GM12878 (cell line): ENCODE data around the gene ATP2C1. TPM values are rescaled to one million over a fixed set of nuclear protein-coding genes. Genes with fewer than 3 reads are reported as not detected.

Experiments
- ATAC-seq: fragments of 200-7000 bp; cut with Tn5 transposase; 3 replicates; pipeline ENCODE4 v1.9.1; 2020; ENCODE audit warnings: mild to moderate bottlenecking, moderate library complexity
- BruUV-seq: library from RNA; stranded (reverse); fragments of 400-500 nt; replicated peaks from 2 replicates; lab custom pipeline; 2021; lab: Mats Ljungman, UMichigan
- CTCF ChIA-PET: fragments of 300-600 bp; sonication (Branson Sonifier 250); formaldehyde crosslinking; extraction: SDS; loops from one replicate; lab custom pipeline; 2021; ENCODE audit warnings: inconsistent platforms; lab: Yijun Ruan, JAX
- POLR2A ChIA-PET: fragments of 350-600 bp; formaldehyde crosslinking; extraction: SDS; loops from one replicate; lab custom pipeline; 2021; ENCODE audit warnings: inconsistent platforms; lab: Charles Lee
- RAD21 ChIA-PET: fragments of 300-600 bp; sonication (Branson Sonifier 250); formaldehyde crosslinking; loops from one replicate; lab custom pipeline; 2023; ENCODE audit warnings: antibody characterized with exemption; ENCODE audit not compliant: unreplicated experiment; lab: Charles Lee
- SMC1A ChIA-PET: fragments of 300-600 bp; sonication (Branson Sonifier 250); formaldehyde crosslinking; loops from one replicate; lab custom pipeline; 2023; ENCODE audit not compliant: unreplicated experiment, uncharacterized antibody; lab: Charles Lee
- DNase-seq: peaks from one replicate; pipeline ENCODE4 v3.0.0-alpha.2; 2011; ENCODE audit warnings: low read depth, low spot score
- FAIRE-seq: peaks from 3 replicates; lab custom pipeline; 2011; peaks lifted over from hg19 to GRCh38; lab: Jason Lieb, UNC
- H2AFZ ChIP-seq: 2 replicates; pipeline ENCODE4 v1.6.0; 2011; ENCODE audit warnings: low read depth, low read length, control low read depth; ENCODE audit not compliant: control insufficient read depth
- H3K27ac ChIP-seq: 2 replicates; pipeline ENCODE4 v1.5.1; 2011; ENCODE audit warnings: control low read depth; ENCODE audit not compliant: control insufficient read depth, insufficient read depth
- H3K27me3 ChIP-seq, 2 experiments: replicated peaks in 1 of 2; 2 replicates each; pipeline versions ENCODE4 v1.6.0 to v1.6.1; 2011; ENCODE audit warnings: low read length in 1 of 2; ENCODE audit not compliant: control insufficient read depth in 2 of 2, insufficient read depth in 2 of 2
- H3K36me3 ChIP-seq, 2 experiments: 2 replicates each; pipeline ENCODE4 v1.5.1; 2011; ENCODE audit warnings: low read length in 1 of 2; ENCODE audit not compliant: control insufficient read depth in 2 of 2, insufficient read depth in 2 of 2
- H3K4me1 ChIP-seq: 2 replicates; pipeline ENCODE4 v1.6.1; 2011; ENCODE audit warnings: mild to moderate bottlenecking, low read length, moderate library complexity, mixed read lengths; ENCODE audit not compliant: control insufficient read depth, insufficient read depth
- H3K4me2 ChIP-seq: 2 replicates; pipeline ENCODE4 v1.6.0; 2011; ENCODE audit warnings: control low read depth; ENCODE audit not compliant: control insufficient read depth, insufficient read depth
- H3K4me3 ChIP-seq: fragments of 200-600 bp; sonication (generic); 2 replicates; pipeline ENCODE4 v1.5.1; 2016
- H3K79me2 ChIP-seq: 2 replicates; pipeline ENCODE4 v1.6.0; 2011; ENCODE audit warnings: low read length; ENCODE audit not compliant: control insufficient read depth, insufficient read depth
- H3K9ac ChIP-seq: 2 replicates; pipeline ENCODE4 v1.8.0; 2011; ENCODE audit warnings: low read length, control low read depth, mixed read lengths; ENCODE audit not compliant: control insufficient read depth, insufficient read depth
- H3K9me3 ChIP-seq: replicated peaks from 3 replicates; pipeline ENCODE4 v1.5.1; 2011; ENCODE audit warnings: mild to moderate bottlenecking, low read length; ENCODE audit not compliant: control insufficient read depth, insufficient read depth
- H4K20me1 ChIP-seq: 2 replicates; pipeline ENCODE4 v1.6.0; 2011; ENCODE audit not compliant: control insufficient read depth, insufficient read depth
- CBX3 ChIP-seq: fragments of 200-600 bp; sonication (generic); IDR thresholded peaks from 2 replicates; pipeline ENCODE4 v1.6.1; 2016; ENCODE audit warnings: low read depth, borderline replicate concordance
- DPF2 ChIP-seq: fragments of 450-650 bp; IDR thresholded peaks from 2 replicates; pipeline ENCODE4 v1.6.1; 2017; ENCODE audit warnings: mild to moderate bottlenecking
- GATAD2B ChIP-seq: fragments of 450-650 bp; conservative IDR thresholded peaks from 2 replicates; pipeline ENCODE4 v1.6.1; 2017; ENCODE audit warnings: low read depth, mild to moderate bottlenecking, moderate library complexity
- IKZF1 ChIP-seq: fragments of 450-650 bp; conservative IDR thresholded peaks from 2 replicates; pipeline ENCODE4 v1.6.1; 2017; ENCODE audit warnings: antibody characterized with exemption, mild to moderate bottlenecking
- WGBS: methylation state at CpG from one replicate; pipeline ENCODE4 v1.1.6; 2016; ENCODE audit warnings: low lambda C conversion rate; ENCODE audit not compliant: insufficient replicate concordance, insufficient coverage; ENCODE audit errors: missing lambda C conversion rate; 5-methylcytosine and 5-hydroxymethylcytosine counted together
- in situ Hi-C: fragments of 300-500 bp; cut with MboI; formaldehyde crosslinking; loops from 9 replicates; pipeline ENCODE4 v1.14.3; 2018; ENCODE audit warnings: mixed read lengths
- intact Hi-C: fragments of 100-400 bp; cut with micrococcal nuclease; formaldehyde crosslinking; loops from one replicate; pipeline ENCODE4 v1.14.2; 2022; ENCODE audit not compliant: unreplicated experiment
- polyA plus RNA-seq, 11 experiments: library from polyadenylated mRNA; depleted of rRNA in 4 of 11; unstranded in 6 of 11; stranded (reverse) in 5 of 11; fragments of >200 nt; fragmentation: Nextera tagmentation in 4 of 11; fragmentation: Illumina TruSeq in 1 of 11; extraction: Ambion mirVana in 4 of 11; extraction: Trizol in 1 of 11; gene quantifications; 1 replicate in 1 of 11; 2 replicates in 10 of 11; pipeline versions ENCODE4 v1.2.1 to v1.2.3, GENCODE V29; 2011 to 2016; ENCODE audit warnings: inconsistent platforms in 2 of 11, missing spikeins in 2 of 11, low read depth in 1 of 11
- total RNA-seq, 4 experiments: library from RNA; depleted of rRNA in 3 of 4; stranded (reverse); fragments of >200 nt in 3 of 4; fragmentation: Illumina TruSeq in 1 of 4; extraction: Trizol in 1 of 4; gene quantifications; 2 replicates each; pipeline versions ENCODE4 v1.2.1 to v1.2.3, GENCODE V29; 2013 to 2021
- TF ChIP-seq, protein P1 (sequence below): IDR thresholded peaks from 2 replicates; pipeline ENCODE4 v1.6.1; 2011; ENCODE audit warnings: borderline replicate concordance, low read depth, mild to moderate bottlenecking, moderate library complexity, mixed read lengths, low read length; ENCODE audit not compliant: insufficient read depth; ENCODE audit errors: extremely low read length
- TF ChIP-seq, protein P2 (sequence below): fragments of 450-650 bp; formaldehyde crosslinking; IDR thresholded peaks from 2 replicates; pipeline ENCODE4 v1.4.0; 2022; ENCODE audit warnings: mild to moderate bottlenecking, moderate library complexity
- TF ChIP-seq, protein P3 (sequence below): fragments of 450-650 bp; IDR thresholded peaks from 2 replicates; pipeline ENCODE4 v1.6.1; 2016; ENCODE audit warnings: mild to moderate bottlenecking

The ATP2C1 gene
- total and polyA plus RNA-seq, 10 of the 15 experiments (the other 5 are each of a cell fraction or from before 2014, with no cell fraction given), result 20.6 to 116 (median 55.1) TPM

DNA sequence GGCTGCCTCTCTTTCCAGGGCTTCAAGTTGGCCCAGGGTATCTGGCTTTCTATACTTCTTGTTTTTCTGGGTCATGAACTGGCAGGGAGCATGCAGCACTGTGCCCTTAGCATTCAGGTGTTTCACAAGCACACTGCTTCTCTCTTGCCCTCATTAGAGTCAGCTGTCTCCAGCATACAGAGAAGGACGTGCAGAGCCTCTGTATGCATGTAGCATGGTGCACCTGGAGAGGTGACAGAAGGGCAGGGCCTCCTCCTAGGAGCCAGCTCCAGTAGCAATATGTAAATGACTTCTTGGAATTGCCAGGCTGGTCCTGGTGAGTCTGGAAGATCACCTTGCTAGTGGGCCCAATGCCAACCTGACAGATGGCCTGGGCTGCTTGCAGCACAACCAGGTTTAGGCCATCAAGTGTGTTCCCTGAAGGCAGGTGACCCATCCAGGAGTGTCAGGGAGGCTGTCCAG is 44.8 kb upstream of the ATP2C1 start:
- ChIA-PET SMC1A (interaction anchor here (0.8 to 9.7 kb wide), 6 partner anchors 9 to 149 kb away, joined by 3 to 144 read pairs (median 20); partner anchors contain the start of gene ATP2C1), CTCF (interaction anchor here (1.0 to 4.9 kb wide), 8 partner anchors 9 to 102 kb away, joined by 3 to 54 read pairs (median 7); partner anchors contain the start of gene ATP2C1), RAD21 (interaction anchor here (1.2 to 7.2 kb wide), 7 partner anchors 9 to 100 kb away, joined by 3 to 81 read pairs (median 7); partner anchors contain the start of gene ATP2C1), POLR2A (interaction anchor here (0.6 to 4.5 kb wide), 5 partner anchors 9 to 68 kb away, joined by 3 to 47 read pairs (median 8); partner anchors contain the start of gene ATP2C1)
- DNase-seq (no peak), FAIRE-seq (no peak)
- Histone ChIP-seq H3K4me1 (peaks cover 10% of the 10 kb centered on the region), H3K79me2 (peaks cover 36% of the 10 kb centered on the region), H2AFZ (peak overlapping the region; percentile 59), H3K27me3 (no peaks in the 10 kb centered on the region), H3K9me3 (no peaks in the 10 kb centered on the region), H3K9ac (peak overlapping the region; percentile 31; the same call in 1 of the 2 replicates)
- in situ Hi-C loops, result no loop called here
- intact Hi-C loops, result no loop called here
- TF ChIP-seq, protein P1, sequence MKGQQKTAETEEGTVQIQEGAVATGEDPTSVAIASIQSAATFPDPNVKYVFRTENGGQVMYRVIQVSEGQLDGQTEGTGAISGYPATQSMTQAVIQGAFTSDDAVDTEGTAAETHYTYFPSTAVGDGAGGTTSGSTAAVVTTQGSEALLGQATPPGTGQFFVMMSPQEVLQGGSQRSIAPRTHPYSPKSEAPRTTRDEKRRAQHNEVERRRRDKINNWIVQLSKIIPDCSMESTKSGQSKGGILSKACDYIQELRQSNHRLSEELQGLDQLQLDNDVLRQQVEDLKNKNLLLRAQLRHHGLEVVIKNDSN, result no peak
- peak; percentile 39; the same call in 1 of the 2 replicates for TF ChIP-seq DPF2
- TF ChIP-seq CBX3, result no peak
- TF ChIP-seq, protein P2, sequence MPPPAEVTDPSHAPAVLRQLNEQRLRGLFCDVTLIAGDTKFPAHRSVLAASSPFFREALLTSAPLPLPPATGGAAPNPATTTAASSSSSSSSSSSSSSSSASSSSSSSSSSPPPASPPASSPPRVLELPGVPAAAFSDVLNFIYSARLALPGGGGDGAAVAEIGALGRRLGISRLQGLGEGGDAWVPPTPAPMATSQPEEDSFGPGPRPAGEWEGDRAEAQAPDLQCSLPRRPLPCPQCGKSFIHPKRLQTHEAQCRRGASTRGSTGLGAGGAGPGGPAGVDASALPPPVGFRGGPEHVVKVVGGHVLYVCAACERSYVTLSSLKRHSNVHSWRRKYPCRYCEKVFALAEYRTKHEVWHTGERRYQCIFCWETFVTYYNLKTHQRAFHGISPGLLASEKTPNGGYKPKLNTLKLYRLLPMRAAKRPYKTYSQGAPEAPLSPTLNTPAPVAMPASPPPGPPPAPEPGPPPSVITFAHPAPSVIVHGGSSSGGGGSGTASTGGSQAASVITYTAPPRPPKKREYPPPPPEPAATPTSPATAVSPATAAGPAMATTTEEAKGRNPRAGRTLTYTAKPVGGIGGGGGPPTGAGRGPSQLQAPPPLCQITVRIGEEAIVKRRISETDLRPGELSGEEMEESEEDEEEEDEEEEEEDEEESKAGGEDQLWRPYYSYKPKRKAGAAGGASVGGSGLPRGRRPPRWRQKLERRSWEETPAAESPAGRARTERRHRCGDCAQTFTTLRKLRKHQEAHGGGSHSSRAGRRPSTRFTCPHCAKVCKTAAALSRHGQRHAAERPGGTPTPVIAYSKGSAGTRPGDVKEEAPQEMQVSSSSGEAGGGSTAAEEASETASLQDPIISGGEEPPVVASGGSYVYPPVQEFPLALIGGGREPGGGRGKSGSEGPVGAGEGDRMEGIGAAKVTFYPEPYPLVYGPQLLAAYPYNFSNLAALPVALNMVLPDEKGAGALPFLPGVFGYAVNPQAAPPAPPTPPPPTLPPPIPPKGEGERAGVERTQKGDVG (CRISPR knock-in tag), result no peak
- TF ChIP-seq GATAD2B, result peak; percentile 58
- peak; percentile 10; the same call in 1 of the 2 replicates for TF ChIP-seq IKZF1
- TF ChIP-seq, protein P3, sequence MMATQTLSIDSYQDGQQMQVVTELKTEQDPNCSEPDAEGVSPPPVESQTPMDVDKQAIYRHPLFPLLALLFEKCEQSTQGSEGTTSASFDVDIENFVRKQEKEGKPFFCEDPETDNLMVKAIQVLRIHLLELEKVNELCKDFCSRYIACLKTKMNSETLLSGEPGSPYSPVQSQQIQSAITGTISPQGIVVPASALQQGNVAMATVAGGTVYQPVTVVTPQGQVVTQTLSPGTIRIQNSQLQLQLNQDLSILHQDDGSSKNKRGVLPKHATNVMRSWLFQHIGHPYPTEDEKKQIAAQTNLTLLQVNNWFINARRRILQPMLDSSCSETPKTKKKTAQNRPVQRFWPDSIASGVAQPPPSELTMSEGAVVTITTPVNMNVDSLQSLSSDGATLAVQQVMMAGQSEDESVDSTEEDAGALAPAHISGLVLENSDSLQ, result no peak
- TF ChIP-seq, all 136 proteins: peak for 3
- 57% methylated on average over 1 of the region's 1 CpG for WGBS
- no peaks in the 10 kb centered on the region for H4K20me1 ChIP-seq
- peak overlapping the region; percentile 61; the same call in 1 of the 2 replicates for H3K4me2 ChIP-seq
- peak; percentile 14; the same call in 2 of the 3 replicates for ATAC-seq
- no peaks in the 10 kb centered on the region for H3K36me3 ChIP-seq
- H3K27ac ChIP-seq, result peak overlapping the region; percentile 55
- BruUV-seq, result no TSS peak
- H3K4me3 ChIP-seq, result no peak overlapping the region
